Middle frontal gyrus (tissue), 1 donor: ENCODE measurements around the gene FSD1L.
"Not testable (repeated sequence)": the region's sequence is repeated elsewhere in the genome, so short reads cannot be mapped to it uniquely, and the experiment has no call there.

Experiments used
- DNase-seq: peaks from one replicate; pipeline ENCODE4 v3.0.0-alpha.2; 2015; ENCODE audit warnings: low spot score; ENCODE audit errors: extremely low spot score

FSD1L gene

GRCh38 chr9:105483618-105484017 lies 35.8 kb downstream of the FSD1L start:
- no peak for DNase-seq

- no peak for DNase-seq
Measured at GRCh38 chr9:105484226-105484625, 36.4 kb downstream of the FSD1L start.

GRCh38 chr9:105485131-105485530 lies 37.3 kb downstream of the FSD1L start:
- DNase-seq: no peak

- DNase-seq: no peak
Measured at GRCh38 chr9:105496826-105497225, 49.0 kb downstream of the FSD1L start.

- no peak for DNase-seq
Measured at GRCh38 chr9:105497704-105498103, 49.9 kb downstream of the FSD1L start.

GRCh38 chr9:105500108-105500766 lies 52.4 kb downstream of the FSD1L start:
- DNase-seq: no peak

GRCh38 chr9:105501414-105501813 lies 53.6 kb downstream of the FSD1L start:
- no peak for DNase-seq

GRCh38 chr9:105502276-105502675 lies 54.4 kb downstream of the FSD1L start:
- DNase-seq: no peak

GRCh38 chr9:105503881-105504280 lies 56.0 kb downstream of the FSD1L start:
- no peak for DNase-seq

- DNase-seq: no peak
Measured at GRCh38 chr9:105507096-105507790, 59.4 kb downstream of the FSD1L start.

- no peak for DNase-seq
Measured at GRCh38 chr9:105508530-105508929, 60.7 kb downstream of the FSD1L start.

GRCh38 chr9:105510024-105510423 lies 62.2 kb downstream of the FSD1L start:
- DNase-seq: no peak

- DNase-seq: no peak
Measured at GRCh38 chr9:105511446-105511845, 63.6 kb downstream of the FSD1L start.

- no peak for DNase-seq
Measured at GRCh38 chr9:105515811-105516413, 68.1 kb downstream of the FSD1L start.

- DNase-seq: not testable (repeated sequence)
Measured at GRCh38 chr9:105519710-105520369, 72.0 kb downstream of the FSD1L start.

- DNase-seq: not testable (repeated sequence)
Measured at GRCh38 chr9:105520992-105521391, 73.2 kb downstream of the FSD1L start.

GRCh38 chr9:105522618-105523385 lies 75.0 kb downstream of the FSD1L start:
- DNase-seq: not testable (repeated sequence)

- no peak for DNase-seq
Measured at GRCh38 chr9:105531530-105531929, 83.7 kb downstream of the FSD1L start.

GRCh38 chr9:105535920-105536668 lies 88.3 kb downstream of the FSD1L start:
- no peak for DNase-seq

GRCh38 chr9:105539452-105539851 lies 91.6 kb downstream of the FSD1L start:
- DNase-seq: no peak

GRCh38 chr9:105541838-105542237 lies 94.0 kb downstream of the FSD1L start:
- no peak for DNase-seq
